Dermis microvascular lymphatic vessel endothelial cell (primary cell): ENCODE results near the gene DPM1. TPM values are rescaled to one million over a fixed set of nuclear protein-coding genes. Genes with fewer than 3 reads are reported as not detected.

Experiments
- DNase-seq, 2 donors: peaks; one replicate each; pipeline versions ENCODE4 v3.0.0 to v3.0.0-alpha.2; 2010; ENCODE audit warnings: low read depth in 2 of 2
- total RNA-seq: library from RNA; depleted of rRNA; stranded (reverse); fragments of >200 nt; gene quantifications from 2 replicates; pipeline ENCODE4 v1.2.1, GENCODE V29; 2014

Gene DPM1
- total RNA-seq, result 36.8 and 45.6 TPM in 2 replicates

GRCh38 chr20:50957798-50958614, at the start of gene DPM1:
TSS of gene DPM1 (minus strand) at chr20:50958532. CDS start at chr20:50958523, 9 bp downstream.
- DNase-seq, result peak in 1 of 2 donors; percentile 94

GRCh38 chr20:51005214-51005613, 46.9 kb upstream of the DPM1 start:
- no peak for DNase-seq

- DNase-seq, result no peak
Measured at GRCh38 chr20:51004781-51005180, 46.4 kb upstream of the DPM1 start.

- DNase-seq, result no peak
Measured at GRCh38 chr20:51004305-51004727, 46.0 kb upstream of the DPM1 start.

- no peak for DNase-seq
Measured at GRCh38 chr20:51003753-51004152, 45.4 kb upstream of the DPM1 start.

GRCh38 chr20:51002633-51003032, 44.3 kb upstream of the DPM1 start:
- no peak for DNase-seq

GRCh38 chr20:51001430-51002265, 43.3 kb upstream of the DPM1 start:
- no peak for DNase-seq

GRCh38 chr20:50999355-50999754, 41.0 kb upstream of the DPM1 start:
- DNase-seq, result no peak

GRCh38 chr20:50996901-50997865, 38.9 kb upstream of the DPM1 start:
- DNase-seq, result peak in 1 of 2 donors; percentile 15

GRCh38 chr20:50995506-50995905, 37.2 kb upstream of the DPM1 start:
- DNase-seq, result no peak

GRCh38 chr20:50993876-50994275, 35.5 kb upstream of the DPM1 start:
- DNase-seq, result no peak

GRCh38 chr20:50992733-50993457, 34.6 kb upstream of the DPM1 start:
- peak; percentile 36 to 72 for DNase-seq

- DNase-seq, result no peak
Measured at GRCh38 chr20:50992336-50992732, 34.0 kb upstream of the DPM1 start.

GRCh38 chr20:50991076-50991475, 32.7 kb upstream of the DPM1 start:
- DNase-seq, result no peak

GRCh38 chr20:50987493-50988210, 29.3 kb upstream of the DPM1 start:
- peak; percentile 79 to 86 for DNase-seq

GRCh38 chr20:50983321-50983720, 25.0 kb upstream of the DPM1 start:
- DNase-seq, result no peak

GRCh38 chr20:50982363-50982762, 24.0 kb upstream of the DPM1 start:
- peak; percentile 9 to 34 for DNase-seq

- DNase-seq, result no peak
Measured at GRCh38 chr20:50981714-50982048, 23.3 kb upstream of the DPM1 start.

- DNase-seq, result peak in 1 of 2 donors; percentile 73
Measured at GRCh38 chr20:50980851-50981713, 22.8 kb upstream of the DPM1 start.
